Natural killer cell (primary cell): ENCODE results near the gene TNPO2. TPM values are rescaled to one million over a fixed set of nuclear protein-coding genes. Genes with fewer than 3 reads are reported as not detected.
"Not testable (repeated sequence)": the region's sequence is repeated elsewhere in the genome, so short reads cannot be mapped to it uniquely, and the experiment has no call there.

Experiments
- ATAC-seq, 3 donors: fragments of 150-1000 bp in 2 of 3; fragments of 200-7000 bp in 1 of 3; cut with Tn5 transposase; 1 replicate in 1 of 3; 2 replicates in 2 of 3; pipeline ENCODE4 v1.10.0; 2021; ENCODE audit warnings: mild to moderate bottlenecking in 2 of 3, moderate library complexity in 2 of 3
- DNase-seq, 2 donors: peaks; one replicate each; pipeline versions ENCODE4 v3.0.0 to v3.0.0-alpha.2; 2013 to 2021; ENCODE audit warnings: mixed read lengths in 1 of 2
- H3K27ac ChIP-seq: one replicate; pipeline ENCODE4 v1.5.1; 2013; ENCODE audit warnings: mild to moderate bottlenecking, low read length
- H3K27me3 ChIP-seq: one replicate; pipeline ENCODE4 v1.6.1; 2013; ENCODE audit warnings: low read length; ENCODE audit not compliant: control insufficient read depth, insufficient read depth
- H3K36me3 ChIP-seq: one replicate; pipeline ENCODE4 v1.6.1; 2013; ENCODE audit warnings: low read length; ENCODE audit not compliant: control insufficient read depth, insufficient read depth
- H3K4me1 ChIP-seq: one replicate; pipeline ENCODE4 v1.6.1; 2013; ENCODE audit warnings: low read length; ENCODE audit not compliant: control insufficient read depth, insufficient read depth
- H3K4me3 ChIP-seq: one replicate; pipeline ENCODE4 v1.5.1; 2013; ENCODE audit warnings: low read length
- H3K9me3 ChIP-seq: one replicate; pipeline ENCODE4 v1.6.1; 2013; ENCODE audit warnings: low read length; ENCODE audit not compliant: control insufficient read depth, insufficient read depth
- H3K27ac Mint-ChIP-seq, 2 donors: one replicate each; pipeline ENCODE4 v1.8.0; 2022; ENCODE audit warnings: mild to moderate bottlenecking in 2 of 2, mixed read lengths in 2 of 2, moderate library complexity in 1 of 2
- H3K27me3 Mint-ChIP-seq, 2 donors: one replicate each; pipeline ENCODE4 v1.8.0; 2022; ENCODE audit warnings: low read depth in 2 of 2, mixed read lengths in 2 of 2
- H3K36me3 Mint-ChIP-seq: one replicate; pipeline ENCODE4 v1.8.0; 2022; ENCODE audit warnings: mixed read lengths
- H3K4me1 Mint-ChIP-seq, 2 donors: one replicate each; pipeline ENCODE4 v1.8.0; 2022; ENCODE audit warnings: mixed read lengths in 2 of 2
- H3K4me3 Mint-ChIP-seq: one replicate; pipeline ENCODE4 v1.8.0; 2022; ENCODE audit warnings: mild to moderate bottlenecking, moderate library complexity, mixed read lengths
- H3K9me3 Mint-ChIP-seq, 2 donors: one replicate each; pipeline ENCODE4 v1.8.0; 2022; ENCODE audit warnings: mixed read lengths in 2 of 2
- WGBS: methylation state at CpG from one replicate; pipeline ENCODE4 v1.1.7; 2013; ENCODE audit warnings: missing lambda C conversion rate; ENCODE audit not compliant: insufficient coverage; 5-methylcytosine and 5-hydroxymethylcytosine counted together
- intact Hi-C: fragments of 100-400 bp; cut with micrococcal nuclease; formaldehyde crosslinking; loops from one replicate; pipeline ENCODE4 v1.14.2; 2022
- total RNA-seq, 4 donors: library from RNA; stranded (reverse); fragments of 120-200 nt in 1 of 4; gene quantifications; one replicate each; pipeline versions ENCODE4 v1.2.3 to v1.2.4, GENCODE V29; 2013 to 2022
- TF ChIP-seq, protein P1 (sequence below): fragments of 200-600 bp; IDR thresholded peaks from one replicate; pipeline ENCODE4 v1.8.0; 2022; ENCODE audit warnings: antibody characterized with exemption

The TNPO2 gene
- total RNA-seq, 3 donors from 2014 or later (not counting 1 experiment from before 2014, with no cell fraction given): 56.8 to 66.6 (median 58.2) TPM

DNA sequence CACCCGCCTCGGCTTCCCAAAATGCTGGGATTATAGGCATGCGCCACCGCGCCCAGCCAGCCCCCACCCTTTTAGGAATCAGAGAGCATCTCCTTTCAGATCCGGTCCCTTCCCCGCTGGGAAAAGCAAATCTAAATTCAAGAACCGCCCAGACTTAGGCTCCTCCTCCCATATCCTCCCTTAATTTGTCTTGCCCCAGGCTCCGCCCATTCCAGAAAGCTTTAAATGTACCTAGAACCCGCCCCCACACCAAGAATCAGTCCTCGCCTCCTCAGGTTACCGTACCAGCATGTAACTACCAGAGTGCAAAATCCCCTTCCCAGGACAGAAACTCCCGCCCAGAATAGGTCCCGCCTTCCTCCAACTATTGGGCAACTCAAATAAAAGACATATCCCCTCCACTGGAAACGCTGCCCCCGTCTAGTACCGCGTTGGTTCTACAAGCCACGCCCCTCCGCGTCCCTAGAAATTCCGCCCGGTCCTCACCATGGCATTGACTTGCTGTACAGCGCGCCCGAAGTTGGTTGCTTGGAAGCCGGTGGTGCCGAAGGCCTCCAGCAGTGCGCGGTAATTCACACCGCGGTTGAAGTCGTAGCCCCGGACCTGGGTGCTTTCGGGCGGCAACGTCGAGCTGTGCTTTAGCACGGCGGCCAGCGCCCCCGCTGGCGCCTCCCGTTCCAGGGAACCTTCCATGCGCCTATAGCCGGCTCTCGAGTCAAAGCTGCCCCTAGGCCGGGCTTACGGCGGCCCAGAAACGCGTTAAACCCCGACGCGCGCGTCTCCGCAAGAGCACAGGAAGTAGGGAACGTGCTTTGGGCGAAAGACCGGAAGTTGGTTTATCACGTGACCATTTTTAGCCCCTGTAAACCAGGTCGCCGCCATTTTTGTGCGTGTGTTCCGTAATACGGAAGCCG lies 42.4 kb downstream of the TNPO2 start, which contains the start of gene DHPS:
Gene DHPS (minus strand): TSS at position 807 of the 914 bp plus-strand sequence. CDS start 114 bp downstream, at position 693.
- H3K27me3 Mint-ChIP-seq: no peaks in the 10 kb centered on the region
- Histone ChIP-seq H3K9me3 (no peaks in the 10 kb centered on the region), H3K27me3 (no peaks in the 10 kb centered on the region), H3K4me1 (peaks cover 23% of the 10 kb centered on the region), H3K4me3 (peak within 1 kb of the TSS; percentile 87), H3K36me3 (peaks cover 23% of the 10 kb centered on the region), H3K27ac (peak within 1 kb of the TSS; percentile 93)
- H3K9me3 Mint-ChIP-seq: no peaks in the 10 kb centered on the region
- H3K4me1 Mint-ChIP-seq: peaks cover 21 to 27% of the 10 kb centered on the region in 2 donors
- intact Hi-C loops: loop anchor here (1.0 to 5.0 kb wide), 4 partner anchors 12 to 1085 kb away; partner anchors contain the start of genes FBXW9, TNPO2 and ZNF627
- ATAC-seq: peak; percentile 74 to 88 (median 78)
- H3K4me3 Mint-ChIP-seq: peak within 1 kb of the TSS; percentile 99
- peak within 1 kb of the TSS; percentile 91 to 100 for H3K27ac Mint-ChIP-seq
- peak; percentile 82 to 99 for DNase-seq
- H3K36me3 Mint-ChIP-seq: no peaks in the 10 kb centered on the region
- TF ChIP-seq, protein P1, sequence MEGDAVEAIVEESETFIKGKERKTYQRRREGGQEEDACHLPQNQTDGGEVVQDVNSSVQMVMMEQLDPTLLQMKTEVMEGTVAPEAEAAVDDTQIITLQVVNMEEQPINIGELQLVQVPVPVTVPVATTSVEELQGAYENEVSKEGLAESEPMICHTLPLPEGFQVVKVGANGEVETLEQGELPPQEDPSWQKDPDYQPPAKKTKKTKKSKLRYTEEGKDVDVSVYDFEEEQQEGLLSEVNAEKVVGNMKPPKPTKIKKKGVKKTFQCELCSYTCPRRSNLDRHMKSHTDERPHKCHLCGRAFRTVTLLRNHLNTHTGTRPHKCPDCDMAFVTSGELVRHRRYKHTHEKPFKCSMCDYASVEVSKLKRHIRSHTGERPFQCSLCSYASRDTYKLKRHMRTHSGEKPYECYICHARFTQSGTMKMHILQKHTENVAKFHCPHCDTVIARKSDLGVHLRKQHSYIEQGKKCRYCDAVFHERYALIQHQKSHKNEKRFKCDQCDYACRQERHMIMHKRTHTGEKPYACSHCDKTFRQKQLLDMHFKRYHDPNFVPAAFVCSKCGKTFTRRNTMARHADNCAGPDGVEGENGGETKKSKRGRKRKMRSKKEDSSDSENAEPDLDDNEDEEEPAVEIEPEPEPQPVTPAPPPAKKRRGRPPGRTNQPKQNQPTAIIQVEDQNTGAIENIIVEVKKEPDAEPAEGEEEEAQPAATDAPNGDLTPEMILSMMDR: no peak
- WGBS: under 1% methylated on average over 68 of the region's 68 CpGs

DNA sequence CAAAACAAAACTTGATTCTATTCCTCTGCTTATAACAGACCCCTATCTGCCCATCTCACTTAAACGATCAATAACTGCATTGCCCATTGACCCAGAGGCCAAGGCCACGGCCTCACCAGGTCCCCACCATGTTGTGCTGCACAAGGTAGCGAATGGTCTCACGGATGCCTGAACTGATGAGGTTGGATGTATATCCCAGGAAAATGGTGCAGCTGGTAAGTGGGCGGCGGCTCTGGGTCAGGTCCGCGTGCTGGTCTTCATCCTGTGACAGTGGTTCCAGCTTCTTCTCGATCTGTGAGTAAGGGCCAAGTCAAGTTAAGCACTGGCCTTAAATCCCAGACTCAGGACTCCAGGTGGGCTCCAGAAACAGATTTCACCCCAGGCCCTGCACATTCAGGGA lies 43.7 kb downstream of the TNPO2 start:
- Mint-ChIP-seq H3K36me3 (no peaks in the 10 kb centered on the region), H3K27ac (no peak overlapping the region), H3K9me3 (no peaks in the 10 kb centered on the region), H3K27me3 (no peaks in the 10 kb centered on the region), H3K4me3 (peak overlapping the region; percentile 42), H3K4me1 (peaks cover 24 to 30% of the 10 kb centered on the region in 2 donors)
- 96% methylated on average over 9 of the region's 9 CpGs for WGBS
- Histone ChIP-seq H3K4me3 (no peak overlapping the region), H3K4me1 (peaks cover 23% of the 10 kb centered on the region), H3K27ac (no peak overlapping the region), H3K27me3 (no peaks in the 10 kb centered on the region), H3K9me3 (no peaks in the 10 kb centered on the region), H3K36me3 (peaks cover 36% of the 10 kb centered on the region)
- TF ChIP-seq, protein P1: no peak
- no peak for DNase-seq
- intact Hi-C loops: loop anchor here (2.0 to 5.0 kb wide), 2 partner anchors 42 to 1083 kb away; partner anchors contain the start of genes TNPO2 and ZNF627
- no peak for ATAC-seq

DNA sequence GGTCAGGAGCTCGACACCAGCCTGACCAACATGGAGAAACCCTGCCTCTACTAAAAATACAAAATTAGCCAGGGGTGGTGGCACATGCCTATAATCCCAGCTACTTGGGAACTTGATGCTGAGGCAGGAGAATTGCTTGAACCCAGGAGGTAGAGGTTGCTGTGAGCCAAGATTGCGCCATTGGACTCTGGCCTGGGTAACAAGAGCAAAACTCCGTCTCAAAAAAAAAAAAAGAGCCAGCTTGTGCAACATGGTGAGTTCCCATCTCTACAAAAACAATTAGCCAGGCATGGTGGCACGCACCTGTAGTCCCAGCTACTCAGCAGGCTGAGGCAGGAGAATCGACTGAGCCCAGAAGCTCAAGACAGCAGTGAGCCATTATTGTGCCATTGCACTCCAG lies 45.7 kb downstream of the TNPO2 start:
- peaks cover 23% of the 10 kb centered on the region for H3K4me1 ChIP-seq
- H3K36me3 ChIP-seq: peaks cover 48% of the 10 kb centered on the region
- not testable (repeated sequence) for H3K27me3 ChIP-seq, H3K9me3 Mint-ChIP-seq, H3K27ac ChIP-seq, H3K9me3 ChIP-seq, ATAC-seq, H3K4me3 Mint-ChIP-seq, H3K27me3 Mint-ChIP-seq, H3K27ac Mint-ChIP-seq, DNase-seq, H3K4me3 ChIP-seq, H3K36me3 Mint-ChIP-seq
- 97% methylated on average over 5 of the region's 5 CpGs for WGBS
- intact Hi-C loops: loop anchor here (10.0 kb wide), 1 partner anchor 117 kb away; the partner anchor contains the start of gene JUNB
- peaks cover 26 to 39% of the 10 kb centered on the region in 2 donors for H3K4me1 Mint-ChIP-seq

DNA sequence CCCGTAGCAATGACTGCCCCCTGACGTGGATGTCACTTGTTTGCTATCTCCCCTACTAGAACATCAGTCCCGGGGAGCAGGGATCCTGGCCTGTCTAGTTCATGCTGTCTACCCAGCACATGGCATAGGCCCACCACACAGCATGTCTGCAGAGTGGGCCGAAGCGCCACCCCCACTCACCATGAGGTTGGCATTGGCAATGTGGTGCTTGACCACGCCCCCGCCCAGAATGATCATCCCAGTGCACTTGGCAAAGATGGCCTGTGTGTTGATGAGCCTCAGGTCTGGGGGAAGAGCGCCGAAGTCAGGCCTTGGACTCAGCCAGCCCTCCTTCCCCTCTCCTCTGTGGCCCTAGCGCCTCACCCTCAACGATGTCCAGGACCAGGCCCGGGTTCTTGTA lies 46.8 kb downstream of the TNPO2 start:
- peak overlapping the region; percentile 60 to 70 for H3K27ac Mint-ChIP-seq
- H3K4me1 Mint-ChIP-seq: peaks cover 30 to 43% of the 10 kb centered on the region in 2 donors
- H3K4me3 Mint-ChIP-seq: no peak overlapping the region
- H3K9me3 ChIP-seq: no peaks in the 10 kb centered on the region
- H3K4me1 ChIP-seq: peaks cover 18% of the 10 kb centered on the region
- DNase-seq (no peak), ATAC-seq (no peak)
- TF ChIP-seq, protein P1: no peak
- peaks cover 52% of the 10 kb centered on the region for H3K36me3 ChIP-seq
- H3K27me3 ChIP-seq: no peaks in the 10 kb centered on the region
- H3K36me3 Mint-ChIP-seq: no peaks in the 10 kb centered on the region
- H3K4me3 ChIP-seq: no peak overlapping the region
- intact Hi-C loops: loop anchor here (10.0 kb wide), 1 partner anchor 118 kb away; the partner anchor contains the start of gene JUNB
- no peak overlapping the region for H3K27ac ChIP-seq
- WGBS: 95% methylated on average over 10 of the region's 12 CpGs
- no peaks in the 10 kb centered on the region for H3K9me3 Mint-ChIP-seq
- no peaks in the 10 kb centered on the region for H3K27me3 Mint-ChIP-seq
